ENCODE measurements around the gene C1QTNF9B. TPM values are rescaled to one million over a fixed set of nuclear protein-coding genes. Genes with fewer than 3 reads are reported as not detected.
"Not testable (repeated sequence)": the region's sequence is repeated elsewhere in the genome, so short reads cannot be mapped to it uniquely, and the experiment has no call there.

Gene C1QTNF9B
- total RNA-seq, 1 donor from 2014 or later, result not detected

GRCh38 chr13:23894746-23895145, 2.6 kb downstream of the C1QTNF9B start:
- not testable (repeated sequence) for DNase-seq (ENCODE audit: low spot score)

GRCh38 chr13:23893791-23894190, 3.5 kb downstream of the C1QTNF9B start:
- not testable (repeated sequence) for DNase-seq (ENCODE audit: low spot score)

GRCh38 chr13:23889615-23890607, 7.4 kb downstream of the C1QTNF9B start:
- DNase-seq (ENCODE audit: low spot score), result no peak

GRCh38 chr13:23888658-23889614, 8.4 kb downstream of the C1QTNF9B start, which contains the start of gene MIPEP:
MIPEP (minus strand) TSS chr13:23889400; CDS start chr13:23889320, 80 bp downstream.
- peak; percentile 97 for DNase-seq (ENCODE audit: low spot score)

- DNase-seq (ENCODE audit: low spot score), result not testable (repeated sequence)
Measured at GRCh38 chr13:23884361-23884760, 12.9 kb downstream of the C1QTNF9B start.

GRCh38 chr13:23883255-23883654, 14.0 kb downstream of the C1QTNF9B start:
- DNase-seq (ENCODE audit: low spot score), result no peak

- DNase-seq (ENCODE audit: low spot score), result not testable (repeated sequence)
Measured at GRCh38 chr13:23881402-23881800, 15.9 kb downstream of the C1QTNF9B start.

GRCh38 chr13:23880493-23881401, 16.6 kb downstream of the C1QTNF9B start:
- DNase-seq (ENCODE audit: low spot score), result not testable (repeated sequence)

- no peak for DNase-seq (ENCODE audit: low spot score)
Measured at GRCh38 chr13:23877286-23877685, 20.0 kb downstream of the C1QTNF9B start.

GRCh38 chr13:23876265-23876664, 21.0 kb downstream of the C1QTNF9B start:
- DNase-seq (ENCODE audit: low spot score), result no peak

- no peak for DNase-seq (ENCODE audit: low spot score)
Measured at GRCh38 chr13:23871616-23872220, 25.6 kb downstream of the C1QTNF9B start.

GRCh38 chr13:23870356-23871140, 26.8 kb downstream of the C1QTNF9B start:
- DNase-seq (ENCODE audit: low spot score), result no peak

- no peak for DNase-seq (ENCODE audit: low spot score)
Measured at GRCh38 chr13:23868521-23868920, 28.8 kb downstream of the C1QTNF9B start.

GRCh38 chr13:23867027-23867491, 30.2 kb downstream of the C1QTNF9B start:
- no peak for DNase-seq (ENCODE audit: low spot score)

GRCh38 chr13:23866420-23867026, 30.8 kb downstream of the C1QTNF9B start:
- no peak for DNase-seq (ENCODE audit: low spot score)

- DNase-seq (ENCODE audit: low spot score), result no peak
Measured at GRCh38 chr13:23865906-23866305, 31.4 kb downstream of the C1QTNF9B start.

GRCh38 chr13:23865026-23865425, 32.3 kb downstream of the C1QTNF9B start:
- DNase-seq (ENCODE audit: low spot score), result no peak

GRCh38 chr13:23861310-23861709, 36.0 kb downstream of the C1QTNF9B start:
- no peak for DNase-seq (ENCODE audit: low spot score)

- no peak for DNase-seq (ENCODE audit: low spot score)
Measured at GRCh38 chr13:23859904-23860303, 37.4 kb downstream of the C1QTNF9B start.

Data from mesenteric fat pad (tissue), 1 donor.